Thyroid gland (tissue), 4 donors: ENCODE results near the gene JPH4.

Source experiments
- POLR2A ChIP-seq, 2 donors: fragments of 450-650 bp; IDR thresholded peaks; one replicate each; pipeline ENCODE4 v1.6.1; 2017; ENCODE audit warnings: antibody characterized with exemption in 2 of 2, mild to moderate bottlenecking in 2 of 2, moderate library complexity in 1 of 2
- TF ChIP-seq, protein P1 (sequence below), 6 experiments: fragments of 200-600 bp in 3 of 6; fragments of 450-650 bp in 3 of 6; sonication (generic) in 3 of 6; IDR thresholded peaks; one replicate each; pipeline ENCODE4 v1.5.1; 2016 to 2019; ENCODE audit warnings: antibody characterized with exemption in 6 of 6, mild to moderate bottlenecking in 2 of 6, inconsistent platforms in 1 of 6, moderate library complexity in 1 of 6

DNA sequence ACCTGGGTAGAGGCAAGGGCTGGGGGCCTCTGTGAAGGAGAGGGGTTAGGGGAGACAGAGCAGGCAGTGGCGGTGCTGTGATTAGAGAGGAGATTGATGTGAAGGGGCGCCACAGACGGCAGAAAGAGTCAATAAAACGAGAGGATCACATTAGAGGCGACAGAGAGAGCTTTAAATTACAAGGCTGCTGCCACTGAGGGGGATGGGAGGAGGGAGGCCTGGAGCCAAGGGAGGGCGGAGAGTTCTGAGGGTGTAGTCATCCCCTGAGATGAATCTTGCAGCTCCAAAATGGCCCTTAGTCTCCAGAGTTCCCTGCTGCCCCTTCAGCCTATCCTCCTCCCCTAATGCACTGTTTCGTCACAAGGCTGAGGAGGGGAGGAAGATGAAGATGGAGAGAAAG is 39.8 kb downstream of the JPH4 start:
- TF ChIP-seq, protein P1, sequence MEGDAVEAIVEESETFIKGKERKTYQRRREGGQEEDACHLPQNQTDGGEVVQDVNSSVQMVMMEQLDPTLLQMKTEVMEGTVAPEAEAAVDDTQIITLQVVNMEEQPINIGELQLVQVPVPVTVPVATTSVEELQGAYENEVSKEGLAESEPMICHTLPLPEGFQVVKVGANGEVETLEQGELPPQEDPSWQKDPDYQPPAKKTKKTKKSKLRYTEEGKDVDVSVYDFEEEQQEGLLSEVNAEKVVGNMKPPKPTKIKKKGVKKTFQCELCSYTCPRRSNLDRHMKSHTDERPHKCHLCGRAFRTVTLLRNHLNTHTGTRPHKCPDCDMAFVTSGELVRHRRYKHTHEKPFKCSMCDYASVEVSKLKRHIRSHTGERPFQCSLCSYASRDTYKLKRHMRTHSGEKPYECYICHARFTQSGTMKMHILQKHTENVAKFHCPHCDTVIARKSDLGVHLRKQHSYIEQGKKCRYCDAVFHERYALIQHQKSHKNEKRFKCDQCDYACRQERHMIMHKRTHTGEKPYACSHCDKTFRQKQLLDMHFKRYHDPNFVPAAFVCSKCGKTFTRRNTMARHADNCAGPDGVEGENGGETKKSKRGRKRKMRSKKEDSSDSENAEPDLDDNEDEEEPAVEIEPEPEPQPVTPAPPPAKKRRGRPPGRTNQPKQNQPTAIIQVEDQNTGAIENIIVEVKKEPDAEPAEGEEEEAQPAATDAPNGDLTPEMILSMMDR (IDR thresholded peaks at IDR 0.05): no peak
- TF ChIP-seq POLR2A (IDR thresholded peaks at IDR 0.05): no peak
